Lung (tissue), 12 donors: ENCODE data around the gene CES5A. TPM values are rescaled to one million over a fixed set of nuclear protein-coding genes. Genes with fewer than 3 reads are reported as not detected.
"Not testable (repeated sequence)": the region's sequence is repeated elsewhere in the genome, so short reads cannot be mapped to it uniquely, and the experiment has no call there.

Source experiments
- ATAC-seq: fragments of 200-7000 bp; cut with Tn5 transposase; one replicate; pipeline ENCODE4 v1.9.1; 2020; ENCODE audit warnings: moderate number of reproducible peaks; ENCODE audit not compliant: insufficient read depth, low FRiP score
- DNase-seq, 3 donors: peaks; one replicate each; pipeline ENCODE4 v3.0.0-alpha.2; 2013 to 2017
- H3K27ac ChIP-seq, 2 donors: one replicate each; pipeline ENCODE4 v1.5.1; 2013; ENCODE audit warnings: mild to moderate bottlenecking in 2 of 2, moderate library complexity in 2 of 2, control low read depth in 1 of 2, inconsistent platforms in 1 of 2, low read depth in 1 of 2, low read length in 1 of 2
- H3K27me3 ChIP-seq, 3 donors: one replicate each; pipeline ENCODE4 v1.5.1; 2013; ENCODE audit warnings: low read length in 2 of 3; ENCODE audit not compliant: control insufficient read depth in 3 of 3, insufficient read depth in 3 of 3
- H3K36me3 ChIP-seq, 4 donors: one replicate each; pipeline ENCODE4 v1.5.1; 2013; ENCODE audit warnings: low read length in 4 of 4, mild to moderate bottlenecking in 1 of 4, moderate library complexity in 1 of 4; ENCODE audit not compliant: control insufficient read depth in 4 of 4, insufficient read depth in 4 of 4
- H3K4me1 ChIP-seq, 5 donors: one replicate each; pipeline ENCODE4 v1.5.1; 2013; ENCODE audit warnings: low read length in 5 of 5, mild to moderate bottlenecking in 2 of 5, moderate library complexity in 1 of 5; ENCODE audit not compliant: control insufficient read depth in 5 of 5, insufficient read depth in 5 of 5
- H3K4me3 ChIP-seq: one replicate; pipeline ENCODE4 v1.5.1; 2013; ENCODE audit warnings: mild to moderate bottlenecking, control low read depth, moderate library complexity
- H3K9ac ChIP-seq, 2 donors: one replicate each; pipeline ENCODE4 v1.5.1; 2013; ENCODE audit warnings: low read length in 2 of 2, control low read depth in 1 of 2; ENCODE audit not compliant: insufficient read depth in 1 of 2
- H3K9me3 ChIP-seq, 4 donors: one replicate each; pipeline ENCODE4 v1.5.1; 2013; ENCODE audit warnings: low read length in 3 of 4, mild to moderate bottlenecking in 1 of 4, moderate library complexity in 1 of 4; ENCODE audit not compliant: control insufficient read depth in 4 of 4, insufficient read depth in 3 of 4
- CTCF ChIP-seq: IDR thresholded peaks from 2 replicates; pipeline ENCODE4 v1.5.1; 2012; ENCODE audit warnings: mild to moderate bottlenecking; ENCODE audit errors: control extremely low read depth, extremely low read depth
- WGBS, 2 donors: extraction: QIAGEN DNeasy Blood & Tissue Kit; methylation state at CpG; one replicate each; pipeline ENCODE4 v1.1.7; 2013; 5-methylcytosine and 5-hydroxymethylcytosine counted together
- polyA plus RNA-seq, 2 donors: library from polyadenylated mRNA; stranded (reverse); fragments of 200-250 nt; gene quantifications; one replicate each; pipeline ENCODE4 v1.2.1, GENCODE V29; 2013
- total RNA-seq, 2 donors: library from RNA; depleted of rRNA in 1 of 2; stranded (reverse); fragments of >200 nt in 1 of 2; gene quantifications; one replicate each; pipeline ENCODE4 v1.2.1, GENCODE V29; 2014 to 2021
- donor health status: control.
- donor health status: control.
- donor health status: Bipolar disorder and iron deficiency.
- donor health status: healthy.
- donor health status: DM: yes; HTN: yes; CAD: no.

Gene CES5A
- total and polyA plus RNA-seq, 4 donors, result not detected

- Histone ChIP-seq H3K4me1 (no peaks in the 10 kb centered on the region), H3K36me3 (peaks cover 0 to 21% (median 5%) of the 10 kb centered on the region in 4 donors), H3K9me3 (no peaks in the 10 kb centered on the region), H3K27me3 (peaks cover 0 to 4% (median 0%) of the 10 kb centered on the region in 3 donors), H3K27ac (no peak overlapping the region), H3K9ac (no peak overlapping the region), H3K4me3 (no peak overlapping the region)
- WGBS, 2 donors, result 67 to 71% methylated on average over 5 of the region's 5 CpGs
- TF ChIP-seq CTCF, result no peak
- DNase-seq (no peak), ATAC-seq (no peak)
These were observed 65.8 kb downstream of the CES5A start for GRCh38 chr16:55809386-55809785.

GRCh38 chr16:55808286-55808685, 66.9 kb downstream of the CES5A start:
- H3K4me3 ChIP-seq, H3K9ac ChIP-seq, ATAC-seq, H3K27ac ChIP-seq, H3K4me1 ChIP-seq, DNase-seq, H3K27me3 ChIP-seq, H3K9me3 ChIP-seq: not testable (repeated sequence)
- H3K36me3 ChIP-seq, result peaks cover 0 to 21% (median 5%) of the 10 kb centered on the region in 4 donors
- WGBS, 2 donors, result no CpG with 5 or more reads among the region's 1 CpG

- not testable (repeated sequence) for H3K9ac ChIP-seq, H3K36me3 ChIP-seq, H3K27me3 ChIP-seq, H3K4me3 ChIP-seq, H3K4me1 ChIP-seq, H3K27ac ChIP-seq, ATAC-seq, DNase-seq, H3K9me3 ChIP-seq
- WGBS, 2 donors, result no CpG with 5 or more reads among the region's 6 CpGs
These were observed 70.1 kb downstream of the CES5A start for GRCh38 chr16:55805104-55805503.

GRCh38 chr16:55803681-55804080, 71.5 kb downstream of the CES5A start:
- H3K27ac ChIP-seq, H3K9ac ChIP-seq, DNase-seq, ATAC-seq, H3K27me3 ChIP-seq, H3K4me3 ChIP-seq, H3K9me3 ChIP-seq, H3K4me1 ChIP-seq, H3K36me3 ChIP-seq: not testable (repeated sequence)
- no CpG with 5 or more reads among the region's 8 CpGs for WGBS, 2 donors

Other genes starting within 250 kb of the CES5A start
- gene SLC6A2, start 219.4 kb downstream of the CES5A start, total RNA-seq, result under 1 TPM in 1 of 2 donors, not detected in 1; 0.26 TPM
- under 1 TPM in 1 of 2 donors, not detected in 1; 0.02 TPM for gene SLC6A2, start 219.4 kb downstream of the CES5A start, polyA plus RNA-seq
- 100 to 1,000 TPM in 1 of 2 donors, 10 to 100 TPM in 1; 77.7 to 253 TPM for gene CES1, start 42.3 kb downstream of the CES5A start, total RNA-seq
- 100 to 1,000 TPM in 1 of 2 donors, 10 to 100 TPM in 1; 61.8 to 598 TPM for gene CES1, start 42.3 kb downstream of the CES5A start, polyA plus RNA-seq